Astrocyte of the cerebellum (primary cell): ENCODE data around the gene NMT1.
"Not testable (repeated sequence)": the region's sequence is repeated elsewhere in the genome, so short reads cannot be mapped to it uniquely, and the experiment has no call there.

Source experiments
- DNase-seq: peaks from one replicate; pipeline ENCODE4 v3.0.0-alpha.2; 2011; ENCODE audit warnings: low read depth
- H3K4me3 ChIP-seq: 2 replicates; pipeline ENCODE4 v1.5.1; 2011; ENCODE audit warnings: mild to moderate bottlenecking, low read depth, low read length, moderate library complexity
- CTCF ChIP-seq: IDR thresholded peaks from 2 replicates; pipeline ENCODE4 v1.5.1; 2012; ENCODE audit warnings: low read length, low read depth, moderate library complexity, mild to moderate bottlenecking; ENCODE audit errors: missing control alignments
- in situ Hi-C: cut with HindIII; loops from 2 replicates; pipeline ENCODE4 v1.10.0; 2017; ENCODE audit warnings: low sequenced_read_pairs

NMT1 gene

GRCh38 chr17:45048795-45049563 lies 12.1 kb upstream of the NMT1 start:
- DNase-seq, result no peak
- H3K4me3 ChIP-seq, result no peak overlapping the region
- in situ Hi-C loops, result no loop called here

GRCh38 chr17:45050481-45051059 lies 10.5 kb upstream of the NMT1 start:
- no peak for DNase-seq

More at GRCh38 chr17:45048795-45049563, 12.1 kb upstream of the NMT1 start:
- TF ChIP-seq CTCF, result peak; percentile 33

GRCh38 chr17:45051060-45051719 lies 9.9 kb upstream of the NMT1 start, which contains the start of gene DCAKD:
TSS of gene DCAKD (minus strand) at chr17:45051632. CDS start at chr17:45034885, 16,747 bp downstream.
- peak; percentile 86 for DNase-seq
- H3K4me3 ChIP-seq, result peak within 1 kb of the TSS; percentile 67
- in situ Hi-C loops, result no loop called here
- no peak for TF ChIP-seq CTCF

More at GRCh38 chr17:45050481-45051059, 10.5 kb upstream of the NMT1 start:
- H3K4me3 ChIP-seq, result peak overlapping the region; percentile 67
- no peak for TF ChIP-seq CTCF
- in situ Hi-C loops, result no loop called here

GRCh38 chr17:45051720-45052051 lies 9.4 kb upstream of the NMT1 start:
- in situ Hi-C loops, DNase-seq: not testable (repeated sequence)
- peak overlapping the region; percentile 51 for H3K4me3 ChIP-seq

- no peak for TF ChIP-seq CTCF
- in situ Hi-C loops, result no loop called here
- DNase-seq, result no peak
- H3K4me3 ChIP-seq, result peak overlapping the region; percentile 51
Measured at GRCh38 chr17:45052052-45052772, 8.9 kb upstream of the NMT1 start.

- in situ Hi-C loops, result no loop called here
- TF ChIP-seq CTCF, result no peak
- no peak for DNase-seq
- H3K4me3 ChIP-seq, result peak overlapping the region; percentile 60
Measured at GRCh38 chr17:45060382-45060796, 728 bp upstream of the NMT1 start.
